Raji (cell line): ENCODE results near the gene TMEM239.

ENCODE experiments used
- POLR2A ChIP-seq: IDR thresholded peaks from 2 replicates; pipeline ENCODE4 v1.6.1; 2011; ENCODE audit warnings: low read depth, low read length, control low read depth; ENCODE audit not compliant: insufficient read depth

TMEM239 gene

DNA sequence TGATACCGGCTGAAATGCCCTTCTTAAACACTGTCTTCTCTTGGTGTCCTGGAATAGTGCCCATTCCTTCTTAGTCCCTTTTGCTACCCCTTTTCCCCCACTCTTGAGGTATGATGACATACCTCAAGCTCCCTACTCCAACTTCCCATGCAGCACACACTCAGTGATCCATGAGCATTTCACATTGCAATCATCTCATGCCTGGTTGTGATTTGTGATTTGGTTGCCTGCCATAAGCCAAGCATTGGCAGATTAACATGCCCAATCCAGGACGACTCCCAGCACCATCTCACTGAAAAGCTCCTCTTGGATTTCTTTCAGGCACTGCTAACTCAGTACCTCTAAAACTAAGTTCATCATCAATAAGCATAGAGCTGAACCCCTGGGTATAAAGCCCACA, 42.4 kb downstream of the TMEM239 start:
- no peak for TF ChIP-seq POLR2A

DNA sequence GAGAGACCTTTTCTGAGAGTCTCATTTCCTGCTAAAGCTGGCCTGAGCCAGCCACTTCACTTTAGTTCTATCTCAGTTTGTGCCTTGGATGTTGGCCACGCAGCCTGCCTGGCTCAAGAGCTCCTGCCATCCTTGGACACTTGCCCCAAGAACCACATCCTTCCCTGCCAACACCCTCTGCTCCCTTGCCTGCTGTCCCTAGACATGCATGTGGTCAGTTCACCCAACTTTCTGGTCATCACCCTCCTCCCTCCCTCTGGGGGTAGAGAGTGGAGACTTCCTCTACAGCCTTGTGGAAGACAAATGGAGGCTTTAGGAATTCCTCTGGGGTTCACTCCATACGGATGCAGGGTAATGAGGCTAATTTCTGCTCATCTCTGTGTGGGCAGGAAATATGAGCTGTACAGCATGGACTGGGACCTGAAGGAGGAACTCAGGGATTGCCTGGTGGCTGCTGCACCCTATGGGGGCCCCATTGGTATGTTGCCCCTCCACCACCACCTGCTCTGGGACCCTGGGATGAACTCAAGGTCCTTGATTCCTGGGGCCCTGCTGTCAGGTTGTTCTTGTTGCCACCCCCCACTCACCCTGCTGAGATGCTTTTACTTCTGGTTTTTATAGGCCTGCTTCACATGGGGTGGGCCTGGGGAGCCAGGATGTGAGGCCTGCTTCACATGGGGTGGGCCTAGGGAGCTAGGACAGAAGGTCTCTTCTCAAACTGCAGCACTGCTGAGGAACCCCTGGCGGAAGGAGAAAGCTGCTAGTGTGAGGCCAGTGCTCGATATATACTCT, 43.4 kb downstream of the TMEM239 start:
- no peak for TF ChIP-seq POLR2A

DNA sequence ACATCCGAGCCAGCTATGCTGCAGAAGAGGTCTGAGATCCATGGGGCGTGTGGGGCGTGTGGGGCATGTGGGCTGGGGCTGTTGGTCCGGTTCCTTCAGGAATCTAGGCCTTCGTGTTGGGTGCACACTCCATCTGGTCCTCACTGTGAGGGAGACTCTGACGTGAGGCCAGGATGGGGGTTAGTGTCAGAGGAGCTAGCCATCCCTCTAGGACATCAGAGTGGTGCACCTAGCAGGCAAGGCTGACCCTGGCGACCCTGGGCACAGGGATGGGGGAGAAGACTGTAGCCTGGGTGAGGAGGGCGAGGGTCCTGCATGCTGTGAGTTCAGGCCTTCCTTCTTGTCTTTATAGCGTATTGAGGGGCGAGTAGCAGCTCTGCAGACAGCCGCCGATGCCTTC, 48.5 kb downstream of the TMEM239 start:
- TF ChIP-seq POLR2A: no peak

DNA sequence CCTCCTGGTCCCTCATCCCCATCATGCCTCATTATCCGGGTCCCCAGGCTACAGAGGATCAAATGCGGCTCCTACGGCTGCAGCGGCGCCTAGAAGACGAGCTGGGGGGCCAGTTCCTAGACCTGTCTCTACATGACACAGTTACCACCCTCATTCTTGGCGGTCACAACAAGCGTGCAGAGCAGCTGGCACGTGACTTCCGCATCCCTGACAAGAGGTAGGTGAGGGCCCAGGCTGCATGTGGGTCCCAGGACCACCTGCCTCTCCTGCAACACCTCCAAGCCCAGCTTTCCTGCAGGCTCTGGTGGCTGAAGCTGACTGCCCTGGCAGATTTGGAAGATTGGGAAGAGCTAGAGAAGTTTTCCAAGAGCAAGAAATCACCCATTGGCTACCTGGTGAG, 48.9 kb downstream of the TMEM239 start:
- no peak for TF ChIP-seq POLR2A

DNA sequence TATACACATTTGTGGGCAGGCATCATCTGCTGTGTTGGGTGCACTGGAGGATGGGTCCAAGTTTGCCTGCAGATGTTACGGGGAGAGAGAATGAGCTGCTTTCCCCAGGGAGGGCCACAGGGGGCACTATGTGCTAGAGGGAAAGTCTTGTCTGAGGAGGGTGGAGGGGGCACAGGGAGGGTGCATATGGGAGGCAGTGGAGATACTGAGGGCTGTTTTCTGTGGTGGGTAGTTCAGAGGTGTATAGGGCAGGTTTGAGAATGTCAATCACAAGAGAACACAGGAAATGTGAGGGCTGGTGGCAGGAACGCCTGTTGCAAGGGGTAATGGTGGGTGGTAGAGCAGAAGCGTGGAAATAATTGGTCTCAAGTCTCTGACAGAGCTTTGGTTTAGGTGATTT, 49.5 kb downstream of the TMEM239 start:
- TF ChIP-seq POLR2A: no peak

GRCh38 chr20:2866236-2866635, 50.1 kb downstream of the TMEM239 start:
- no peak for TF ChIP-seq POLR2A

- TF ChIP-seq POLR2A: no peak
Observed at GRCh38 chr20:2867081-2867864, 51.1 kb downstream of the TMEM239 start.
